ENCODE measurements around the gene LEFTY1.

DNA sequence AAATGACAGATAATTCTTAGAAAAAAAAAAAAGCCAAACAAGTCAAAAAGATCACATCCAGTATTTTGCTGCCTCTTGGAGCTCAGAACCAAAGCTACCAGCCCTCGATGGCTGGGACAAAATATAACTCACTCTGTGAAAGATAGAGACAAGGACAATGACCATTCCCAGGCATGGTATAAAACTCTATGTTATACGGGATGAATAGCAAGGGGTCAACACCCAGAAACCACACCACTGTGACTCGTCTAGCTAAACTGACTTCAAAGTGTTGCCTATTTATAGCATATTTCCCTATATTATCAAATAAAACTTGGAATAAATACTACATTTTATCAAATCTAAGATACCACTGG lies 16.9 kb downstream of the LEFTY1 start:
- TF ChIP-seq, protein P1, sequence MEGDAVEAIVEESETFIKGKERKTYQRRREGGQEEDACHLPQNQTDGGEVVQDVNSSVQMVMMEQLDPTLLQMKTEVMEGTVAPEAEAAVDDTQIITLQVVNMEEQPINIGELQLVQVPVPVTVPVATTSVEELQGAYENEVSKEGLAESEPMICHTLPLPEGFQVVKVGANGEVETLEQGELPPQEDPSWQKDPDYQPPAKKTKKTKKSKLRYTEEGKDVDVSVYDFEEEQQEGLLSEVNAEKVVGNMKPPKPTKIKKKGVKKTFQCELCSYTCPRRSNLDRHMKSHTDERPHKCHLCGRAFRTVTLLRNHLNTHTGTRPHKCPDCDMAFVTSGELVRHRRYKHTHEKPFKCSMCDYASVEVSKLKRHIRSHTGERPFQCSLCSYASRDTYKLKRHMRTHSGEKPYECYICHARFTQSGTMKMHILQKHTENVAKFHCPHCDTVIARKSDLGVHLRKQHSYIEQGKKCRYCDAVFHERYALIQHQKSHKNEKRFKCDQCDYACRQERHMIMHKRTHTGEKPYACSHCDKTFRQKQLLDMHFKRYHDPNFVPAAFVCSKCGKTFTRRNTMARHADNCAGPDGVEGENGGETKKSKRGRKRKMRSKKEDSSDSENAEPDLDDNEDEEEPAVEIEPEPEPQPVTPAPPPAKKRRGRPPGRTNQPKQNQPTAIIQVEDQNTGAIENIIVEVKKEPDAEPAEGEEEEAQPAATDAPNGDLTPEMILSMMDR (IDR thresholded peaks at IDR 0.05; ENCODE audit: low read depth, low read length) = no peak
- TF ChIP-seq EZH2phosphoT487 (IDR thresholded peaks at IDR 0.05; ENCODE audit: low read depth) = no peak
